ENCODE results near the gene TMCC1.

GRCh38 chr3:129783470-129783869 lies 110.0 kb downstream of the TMCC1 start:
- TF ChIP-seq POLR2A (IDR thresholded peaks at IDR 0.05) (no peak), CTCF (IDR thresholded peaks at IDR 0.05) (no peak), POLR2AphosphoS5 (IDR thresholded peaks at IDR 0.05) (no peak), EP300 (IDR thresholded peaks at IDR 0.05; ENCODE audit: low read depth) (no peak)

Data from transverse colon (tissue), 4 donors.